ENCODE data around the gene SOD2. TPM values are rescaled to one million over a fixed set of nuclear protein-coding genes. Genes with fewer than 3 reads are reported as not detected.

Gene SOD2
- polyA plus RNA-seq, 1 of the 3 experiments (the other 2 are of a cell fraction), result 26.8 TPM

- TF ChIP-seq, protein P1, sequence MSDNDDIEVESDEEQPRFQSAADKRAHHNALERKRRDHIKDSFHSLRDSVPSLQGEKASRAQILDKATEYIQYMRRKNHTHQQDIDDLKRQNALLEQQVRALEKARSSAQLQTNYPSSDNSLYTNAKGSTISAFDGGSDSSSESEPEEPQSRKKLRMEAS (IDR thresholded peaks at IDR 0.05; ENCODE audit: low read depth), result peak; percentile 97
- peak; percentile 83 for TF ChIP-seq ELF1 (IDR thresholded peaks at IDR 0.05)
- TF ChIP-seq YY1 (IDR thresholded peaks at IDR 0.05; ENCODE audit: low read depth), result peak; percentile 87
- TF ChIP-seq TEAD4 (IDR thresholded peaks at IDR 0.05; ENCODE audit: borderline replicate concordance, insufficient read depth), result no peak
- TF ChIP-seq RFX5 (IDR thresholded peaks at IDR 0.05; ENCODE audit: low read length), result peak; percentile 52; the same call in 1 of the 2 replicates
- no peak for TF ChIP-seq RXRA (IDR thresholded peaks at IDR 0.05; ENCODE audit: borderline replicate concordance, low read depth)
- peak; percentile 88; the same call in 1 of the 2 replicates for TF ChIP-seq MXI1 (IDR thresholded peaks at IDR 0.05; ENCODE audit: low read depth, low read length)
- peak; percentile 36 for TF ChIP-seq NRF1 (IDR thresholded peaks at IDR 0.05; ENCODE audit: low read depth, low read length)
- no peak for TF ChIP-seq JUND (IDR thresholded peaks at IDR 0.05)
- TF ChIP-seq, protein P2, sequence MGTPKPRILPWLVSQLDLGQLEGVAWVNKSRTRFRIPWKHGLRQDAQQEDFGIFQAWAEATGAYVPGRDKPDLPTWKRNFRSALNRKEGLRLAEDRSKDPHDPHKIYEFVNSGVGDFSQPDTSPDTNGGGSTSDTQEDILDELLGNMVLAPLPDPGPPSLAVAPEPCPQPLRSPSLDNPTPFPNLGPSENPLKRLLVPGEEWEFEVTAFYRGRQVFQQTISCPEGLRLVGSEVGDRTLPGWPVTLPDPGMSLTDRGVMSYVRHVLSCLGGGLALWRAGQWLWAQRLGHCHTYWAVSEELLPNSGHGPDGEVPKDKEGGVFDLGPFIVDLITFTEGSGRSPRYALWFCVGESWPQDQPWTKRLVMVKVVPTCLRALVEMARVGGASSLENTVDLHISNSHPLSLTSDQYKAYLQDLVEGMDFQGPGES (IDR thresholded peaks at IDR 0.05; ENCODE audit: low read depth, low read length), result peak; percentile 32; the same call in 1 of the 2 replicates
- TF ChIP-seq, protein P3, sequence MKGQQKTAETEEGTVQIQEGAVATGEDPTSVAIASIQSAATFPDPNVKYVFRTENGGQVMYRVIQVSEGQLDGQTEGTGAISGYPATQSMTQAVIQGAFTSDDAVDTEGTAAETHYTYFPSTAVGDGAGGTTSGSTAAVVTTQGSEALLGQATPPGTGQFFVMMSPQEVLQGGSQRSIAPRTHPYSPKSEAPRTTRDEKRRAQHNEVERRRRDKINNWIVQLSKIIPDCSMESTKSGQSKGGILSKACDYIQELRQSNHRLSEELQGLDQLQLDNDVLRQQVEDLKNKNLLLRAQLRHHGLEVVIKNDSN (IDR thresholded peaks at IDR 0.05; ENCODE audit: borderline replicate concordance, low read depth), result peak; percentile 70; the same call in 1 of the 2 replicates
- peak; percentile 11; the same call in 1 of the 2 replicates for TF ChIP-seq NFIC (IDR thresholded peaks at IDR 0.05; ENCODE audit: borderline replicate concordance)
Observed at GRCh38 chr6:159726918-159727716, 34.1 kb upstream of the SOD2 start, which contains the start of gene WTAP (continued).

DNA sequence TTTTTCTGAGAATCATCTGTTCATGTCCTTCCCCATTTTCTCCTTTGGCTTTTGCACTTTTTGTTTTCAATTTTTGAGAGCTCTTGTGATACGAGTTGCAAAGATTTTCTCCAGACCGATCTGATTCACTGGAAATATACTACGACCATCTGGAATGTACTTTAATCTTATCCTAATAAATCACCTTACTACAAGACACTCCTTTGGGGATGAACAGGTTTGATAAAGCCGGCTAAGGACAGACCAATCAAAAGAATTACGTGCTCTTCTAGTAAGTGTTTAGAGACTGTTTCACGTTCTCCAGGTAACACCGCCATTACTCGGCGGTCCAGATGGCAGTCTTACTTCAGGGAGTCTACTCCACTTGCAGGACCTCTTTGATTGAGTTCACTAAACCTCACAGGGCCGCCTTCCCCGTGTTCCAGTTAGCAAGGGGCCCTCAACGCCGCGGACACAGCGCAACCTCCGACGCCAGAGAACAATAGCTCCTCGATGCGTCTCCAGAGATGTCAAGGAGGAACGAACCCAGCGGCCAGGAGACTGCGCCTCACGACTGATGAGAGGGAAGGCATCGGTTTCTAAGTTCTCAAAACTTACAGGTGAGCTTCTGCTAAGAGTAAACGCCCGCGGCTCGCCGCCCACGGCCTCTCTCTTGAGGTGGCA lies 33.3 kb upstream of the SOD2 start:
- POLR2A ChIA-PET, result interaction anchor here (1.0 to 3.4 kb wide), 7 partner anchors 9 to 242 kb away, joined by 3 to 25 read pairs (median 5); partner anchors contain the start of genes ACAT2, MRPL18, SOD2 and TCP1
- Histone ChIP-seq H3K79me2 (ENCODE audit: insufficient read depth) (peaks cover 93% of the 10 kb centered on the region), H3K4me3 (ENCODE audit: low read depth in 2 of 2, low read length in 1 of 2) (peak overlapping the region; percentile 74 to 82), H3K9ac (peak overlapping the region; percentile 97), H3K27me3 (ENCODE audit: insufficient read depth) (no peaks in the 10 kb centered on the region), H3K4me1 (ENCODE audit: control insufficient read depth in 1 of 2, insufficient read depth in 2 of 2, low read depth in 1 of 2, low read length in 1 of 2) (peaks cover 4 to 9% of the 10 kb centered on the region in 2 experiments; a peak in 3 of 4 replicates), H3K9me2 (no peaks in the 10 kb centered on the region), H3K27ac (ENCODE audit: low read depth in 2 of 2, low read length in 1 of 2) (peak overlapping the region; percentile 97 to 99), H4K20me1 (ENCODE audit: insufficient read depth) (peaks cover 35% of the 10 kb centered on the region), H3F3A (replicated peaks; ENCODE audit: insufficient read depth) (no peaks in the 10 kb centered on the region), H3K4me2 (peak overlapping the region; percentile 89), H3K36me3 (replicated peaks in 1 of 2; ENCODE audit: control insufficient read depth in 1 of 2, insufficient read depth in 2 of 2, low read length in 1 of 2) (peaks cover 0 to 8% of the 10 kb centered on the region in 2 experiments), H2AFZ (ENCODE audit: low read depth) (peak overlapping the region; percentile 87), H3K9me3 (no peaks in the 10 kb centered on the region)
- CTCF ChIA-PET, result interaction anchor here (0.6 to 3.6 kb wide), 7 partner anchors 8 to 831 kb away, joined by 3 to 21 read pairs (median 3); no protein-coding TSS in a partner anchor
- DNase-seq, result no peak
- 2% methylated on average over 16 of the region's 30 CpGs for WGBS (ENCODE audit: low lambda C conversion rate)
- TF ChIP-seq RAD21 (IDR thresholded peaks at IDR 0.05; ENCODE audit: low read length) (no peak), RCOR1 (IDR thresholded peaks at IDR 0.05; ENCODE audit: low read length) (no peak), SMC3 (IDR thresholded peaks at IDR 0.05; ENCODE audit: low read depth, low read length) (no peak), CTCF (IDR thresholded peaks at IDR 0.05) (no peak), FOSL2 (IDR thresholded peaks at IDR 0.05; ENCODE audit: borderline replicate concordance, low read depth) (no peak), TEAD4 (IDR thresholded peaks at IDR 0.05; ENCODE audit: borderline replicate concordance, insufficient read depth) (no peak), YY1 (IDR thresholded peaks at IDR 0.05; ENCODE audit: low read depth) (no peak), REST (IDR thresholded peaks at IDR 0.05; ENCODE audit: low read depth, low read length) (no peak), FOXM1 (IDR thresholded peaks at IDR 0.05; ENCODE audit: low read depth) (no peak), CHD2 (IDR thresholded peaks at IDR 0.05; ENCODE audit: low read length, partially characterized antibody) (no peak)
- TF ChIP-seq, protein P2 (IDR thresholded peaks at IDR 0.05; ENCODE audit: low read depth, low read length), result no peak
